Measurements from ENCODE around the gene TMEM18. TPM values are rescaled to one million over a fixed set of nuclear protein-coding genes. Genes with fewer than 3 reads are reported as not detected.

TMEM18 gene
- total and polyA plus RNA-seq, 2 of the 13 experiments (the other 11 are each of a cell fraction or from before 2014, with no cell fraction given) = 45.9 to 49.4 TPM

DNA sequence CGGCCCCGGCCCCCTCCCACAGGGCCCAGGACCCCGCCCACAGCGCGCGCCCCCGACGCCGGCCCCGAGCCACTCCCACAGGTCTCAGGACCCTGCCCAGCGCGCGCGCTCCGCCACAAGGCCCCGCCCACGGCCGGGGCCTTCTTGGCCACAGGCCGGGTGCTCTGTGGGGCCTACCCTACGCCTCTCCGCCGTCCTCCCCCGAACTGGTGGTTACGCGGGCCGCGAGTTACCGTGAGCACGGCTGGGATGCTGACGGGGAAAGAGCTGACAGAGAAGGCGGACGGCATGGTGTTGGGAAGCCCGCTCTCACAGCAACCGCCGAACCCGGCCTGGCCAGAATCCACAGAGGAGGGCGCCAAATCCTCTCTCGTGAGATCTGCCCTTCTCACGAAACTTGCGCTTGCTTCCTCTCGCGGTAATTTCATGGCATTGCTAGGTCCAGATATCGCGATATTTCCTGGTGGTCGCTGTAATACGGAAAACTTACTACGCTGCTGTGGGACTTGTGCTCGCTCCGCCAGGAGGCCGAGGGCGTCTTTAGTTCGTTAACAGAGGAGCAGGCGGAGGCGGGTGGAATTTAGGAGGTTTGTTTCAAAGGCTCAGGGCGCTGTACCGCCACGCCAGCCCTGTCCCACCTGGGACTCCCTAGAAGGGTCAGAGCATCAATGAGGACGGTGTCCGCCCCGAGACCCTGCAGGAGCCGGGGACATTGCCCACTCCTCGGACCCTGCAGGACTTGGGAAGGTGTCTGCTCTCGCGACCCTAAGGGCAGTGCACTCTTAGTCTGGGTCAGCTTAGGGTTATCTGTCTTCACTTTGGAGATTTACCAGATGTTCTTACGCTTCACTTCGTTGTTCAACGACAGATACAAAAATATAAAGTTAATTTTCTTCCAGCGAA lies at the start of gene TMEM18 (continued):
- TF ChIP-seq, protein P1, sequence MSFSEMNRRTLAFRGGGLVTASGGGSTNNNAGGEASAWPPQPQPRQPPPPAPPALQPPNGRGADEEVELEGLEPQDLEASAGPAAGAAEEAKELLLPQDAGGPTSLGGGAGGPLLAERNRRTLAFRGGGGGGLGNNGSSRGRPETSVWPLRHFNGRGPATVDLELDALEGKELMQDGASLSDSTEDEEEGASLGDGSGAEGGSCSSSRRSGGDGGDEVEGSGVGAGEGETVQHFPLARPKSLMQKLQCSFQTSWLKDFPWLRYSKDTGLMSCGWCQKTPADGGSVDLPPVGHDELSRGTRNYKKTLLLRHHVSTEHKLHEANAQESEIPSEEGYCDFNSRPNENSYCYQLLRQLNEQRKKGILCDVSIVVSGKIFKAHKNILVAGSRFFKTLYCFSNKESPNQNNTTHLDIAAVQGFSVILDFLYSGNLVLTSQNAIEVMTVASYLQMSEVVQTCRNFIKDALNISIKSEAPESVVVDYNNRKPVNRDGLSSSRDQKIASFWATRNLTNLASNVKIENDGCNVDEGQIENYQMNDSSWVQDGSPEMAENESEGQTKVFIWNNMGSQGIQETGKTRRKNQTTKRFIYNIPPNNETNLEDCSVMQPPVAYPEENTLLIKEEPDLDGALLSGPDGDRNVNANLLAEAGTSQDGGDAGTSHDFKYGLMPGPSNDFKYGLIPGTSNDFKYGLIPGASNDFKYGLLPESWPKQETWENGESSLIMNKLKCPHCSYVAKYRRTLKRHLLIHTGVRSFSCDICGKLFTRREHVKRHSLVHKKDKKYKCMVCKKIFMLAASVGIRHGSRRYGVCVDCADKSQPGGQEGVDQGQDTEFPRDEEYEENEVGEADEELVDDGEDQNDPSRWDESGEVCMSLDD (CRISPR knock-in tag; IDR thresholded peaks at IDR 0.05; ENCODE audit: borderline replicate concordance) = peak; percentile 67; the same call in 1 of the 2 replicates
- TF ChIP-seq ZNF451 (CRISPR knock-in tag; IDR thresholded peaks at IDR 0.05) (peak; percentile 80; the same call in 1 of the 2 replicates), HDAC1 (CRISPR knock-in tag; IDR thresholded peaks at IDR 0.05) (peak; percentile 85), SIX1 (CRISPR knock-in tag; IDR thresholded peaks at IDR 0.05; ENCODE audit: borderline replicate concordance) (peak; percentile 36; the same call in 1 of the 2 replicates), MED1 (CRISPR knock-in tag; IDR thresholded peaks at IDR 0.05) (peak; percentile 67), HMGA1 (CRISPR knock-in tag; conservative IDR thresholded peaks at IDR 0.05) (no peak), ZNF326 (CRISPR knock-in tag; IDR thresholded peaks at IDR 0.05; ENCODE audit: borderline replicate concordance) (no peak; the same call in 1 of the 2 replicates), ZKSCAN8 (CRISPR knock-in tag; IDR thresholded peaks at IDR 0.05; ENCODE audit: borderline replicate concordance) (peak; percentile 70; the same call in 1 of the 2 replicates), ZBTB8A (CRISPR knock-in tag; IDR thresholded peaks at IDR 0.05; ENCODE audit: borderline replicate concordance, low read depth) (peak; percentile 46; the same call in 1 of the 2 replicates), ZNF264 (CRISPR knock-in tag; IDR thresholded peaks at IDR 0.05) (peak; percentile 76), TCF12 (IDR thresholded peaks at IDR 0.05) (no peak), TCF12 (CRISPR knock-in tag; IDR thresholded peaks at IDR 0.05) (peak; percentile 93)
- TF ChIP-seq, protein P2, sequence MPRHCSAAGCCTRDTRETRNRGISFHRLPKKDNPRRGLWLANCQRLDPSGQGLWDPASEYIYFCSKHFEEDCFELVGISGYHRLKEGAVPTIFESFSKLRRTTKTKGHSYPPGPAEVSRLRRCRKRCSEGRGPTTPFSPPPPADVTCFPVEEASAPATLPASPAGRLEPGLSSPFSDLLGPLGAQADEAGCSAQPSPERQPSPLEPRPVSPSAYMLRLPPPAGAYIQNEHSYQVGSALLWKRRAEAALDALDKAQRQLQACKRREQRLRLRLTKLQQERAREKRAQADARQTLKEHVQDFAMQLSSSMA (CRISPR knock-in tag; IDR thresholded peaks at IDR 0.05) = peak; percentile 90
- TF ChIP-seq, protein P3, sequence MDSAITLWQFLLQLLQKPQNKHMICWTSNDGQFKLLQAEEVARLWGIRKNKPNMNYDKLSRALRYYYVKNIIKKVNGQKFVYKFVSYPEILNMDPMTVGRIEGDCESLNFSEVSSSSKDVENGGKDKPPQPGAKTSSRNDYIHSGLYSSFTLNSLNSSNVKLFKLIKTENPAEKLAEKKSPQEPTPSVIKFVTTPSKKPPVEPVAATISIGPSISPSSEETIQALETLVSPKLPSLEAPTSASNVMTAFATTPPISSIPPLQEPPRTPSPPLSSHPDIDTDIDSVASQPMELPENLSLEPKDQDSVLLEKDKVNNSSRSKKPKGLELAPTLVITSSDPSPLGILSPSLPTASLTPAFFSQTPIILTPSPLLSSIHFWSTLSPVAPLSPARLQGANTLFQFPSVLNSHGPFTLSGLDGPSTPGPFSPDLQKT (CRISPR knock-in tag; IDR thresholded peaks at IDR 0.05; ENCODE audit: borderline replicate concordance) = no peak
- TF ChIP-seq, protein P4, sequence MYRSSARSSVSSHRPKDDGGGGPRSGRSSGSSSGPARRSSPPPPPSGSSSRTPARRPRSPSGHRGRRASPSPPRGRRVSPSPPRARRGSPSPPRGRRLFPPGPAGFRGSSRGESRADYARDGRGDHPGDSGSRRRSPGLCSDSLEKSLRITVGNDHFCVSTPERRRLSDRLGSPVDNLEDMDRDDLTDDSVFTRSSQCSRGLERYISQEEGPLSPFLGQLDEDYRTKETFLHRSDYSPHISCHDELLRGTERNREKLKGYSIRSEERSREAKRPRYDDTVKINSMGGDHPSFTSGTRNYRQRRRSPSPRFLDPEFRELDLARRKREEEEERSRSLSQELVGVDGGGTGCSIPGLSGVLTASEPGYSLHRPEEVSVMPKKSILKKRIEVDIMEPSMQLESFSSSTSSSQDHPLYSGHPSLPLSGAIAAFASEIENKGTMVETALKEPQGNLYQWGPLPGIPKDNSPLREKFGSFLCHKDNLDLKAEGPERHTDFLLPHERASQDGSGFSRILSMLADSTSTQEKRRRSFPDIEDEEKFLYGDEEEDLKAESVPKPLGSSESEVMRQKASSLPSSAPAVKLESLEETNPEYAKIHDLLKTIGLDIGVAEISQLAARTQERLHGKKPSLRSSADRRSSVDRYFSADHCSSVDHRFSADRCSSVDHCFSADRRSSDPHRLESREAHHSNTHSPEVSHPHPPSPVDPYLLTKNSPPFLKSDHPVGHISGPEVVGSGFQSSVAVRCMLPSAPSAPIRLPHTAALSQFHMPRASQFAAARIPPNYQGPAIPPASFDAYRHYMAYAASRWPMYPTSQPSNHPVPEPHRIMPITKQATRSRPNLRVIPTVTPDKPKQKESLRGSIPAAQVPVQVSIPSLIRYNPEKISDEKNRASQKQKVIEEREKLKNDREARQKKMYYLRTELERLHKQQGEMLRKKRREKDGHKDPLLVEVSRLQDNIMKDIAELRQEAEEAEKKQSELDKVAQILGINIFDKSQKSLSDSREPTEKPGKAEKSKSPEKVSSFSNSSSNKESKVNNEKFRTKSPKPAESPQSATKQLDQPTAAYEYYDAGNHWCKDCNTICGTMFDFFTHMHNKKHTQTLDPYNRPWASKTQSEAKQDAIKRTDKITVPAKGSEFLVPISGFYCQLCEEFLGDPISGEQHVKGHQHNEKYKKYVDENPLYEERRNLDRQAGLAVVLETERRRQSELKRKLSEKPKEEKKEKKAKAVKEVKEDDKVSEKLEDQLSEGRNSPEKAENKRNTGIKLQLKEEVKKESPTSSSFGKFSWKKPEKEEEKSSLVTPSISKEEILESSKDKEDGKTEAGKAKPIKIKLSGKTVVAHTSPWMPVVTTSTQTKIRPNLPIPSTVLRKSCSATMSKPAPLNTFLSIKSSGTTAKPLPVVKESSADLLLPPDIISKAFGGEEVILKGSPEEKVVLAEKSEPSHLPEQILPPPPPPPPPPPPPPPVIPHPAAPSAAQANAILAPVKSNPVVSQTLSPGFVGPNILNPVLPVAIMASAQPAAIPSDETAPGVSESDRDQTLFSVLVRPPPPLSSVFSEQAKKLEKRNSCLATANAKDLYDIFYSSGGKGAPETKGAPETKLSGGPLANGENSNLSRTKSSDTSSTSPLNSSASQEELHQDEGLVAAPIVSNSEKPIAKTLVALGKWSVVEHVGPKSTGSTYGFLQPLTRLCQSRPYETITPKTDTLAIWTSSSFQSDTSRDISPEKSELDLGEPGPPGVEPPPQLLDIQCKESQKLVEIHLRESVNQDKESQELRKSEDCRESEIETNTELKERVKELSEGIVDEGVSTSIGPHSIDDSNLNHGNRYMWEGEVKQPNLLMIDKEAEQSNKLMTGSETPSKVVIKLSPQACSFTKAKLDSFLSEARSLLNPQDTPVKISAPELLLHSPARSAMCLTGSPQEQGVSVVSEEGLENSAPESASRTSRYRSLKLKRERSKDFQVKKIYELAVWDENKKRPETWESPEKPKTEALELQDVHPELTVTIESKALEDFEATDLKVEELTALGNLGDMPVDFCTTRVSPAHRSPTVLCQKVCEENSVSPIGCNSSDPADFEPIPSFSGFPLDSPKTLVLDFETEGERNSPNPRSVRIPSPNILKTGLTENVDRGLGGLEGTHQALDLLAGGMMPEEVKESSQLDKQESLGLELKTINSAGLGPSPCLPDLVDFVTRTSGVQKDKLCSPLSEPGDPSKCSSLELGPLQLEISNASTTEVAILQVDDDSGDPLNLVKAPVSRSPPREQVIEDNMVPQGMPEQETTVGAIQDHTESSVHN (CRISPR knock-in tag; IDR thresholded peaks at IDR 0.05) = peak; percentile 89

Measured in HepG2 (cell line).